Measurements from ENCODE around the gene VPS39. TPM values are rescaled to one million over a fixed set of nuclear protein-coding genes. Genes with fewer than 3 reads are reported as not detected.

VPS39 gene
- total RNA-seq, 1 experiment from 2014 or later = 28.5 TPM

DNA sequence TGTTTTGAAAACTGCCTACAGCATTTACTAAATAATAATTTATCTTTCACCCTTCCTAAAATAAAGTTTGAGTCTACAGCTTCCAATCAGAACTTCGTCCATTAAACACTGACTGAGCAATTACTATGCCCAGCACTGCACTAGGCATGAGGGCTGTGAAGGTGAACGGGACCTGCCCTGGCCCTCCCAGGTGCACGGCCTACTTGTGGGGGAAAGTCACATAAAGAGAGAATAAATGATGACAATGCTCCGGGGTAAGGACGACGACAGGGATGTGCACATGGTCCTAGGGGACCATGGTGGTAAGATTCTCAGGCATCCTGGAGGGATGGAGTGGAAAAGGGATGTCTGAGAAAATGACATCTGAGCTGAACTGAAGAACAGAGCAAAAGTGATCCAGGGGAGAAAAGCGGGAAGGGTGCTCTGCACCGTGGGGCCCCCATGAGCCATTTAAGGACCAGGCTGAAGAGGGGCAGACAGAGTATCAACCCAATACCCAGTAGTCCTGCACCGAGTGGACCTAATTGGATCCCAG is 63.2 kb downstream of the VPS39 start:
- Histone ChIP-seq H3K27ac (ENCODE audit: low read length) (no peak overlapping the region), H3K9me2 (replicated peaks; ENCODE audit: low read length) (no peaks in the 10 kb centered on the region), H3K4me3 (ENCODE audit: low read length) (no peak overlapping the region), H3K4me1 (ENCODE audit: insufficient read depth, low read length) (no peaks in the 10 kb centered on the region), H3K27me3 (ENCODE audit: low read length) (no peaks in the 10 kb centered on the region), H2AFZ (ENCODE audit: low read length) (no peak overlapping the region), H3K79me2 (ENCODE audit: low read length) (no peaks in the 10 kb centered on the region), H4K20me1 (ENCODE audit: low read length) (no peaks in the 10 kb centered on the region), H3F3A (ENCODE audit: low read length, unreplicated experiment) (no peaks in the 10 kb centered on the region), H3K4me2 (ENCODE audit: low read length) (no peak overlapping the region), H3K36me3 (ENCODE audit: low read depth, low read length) (no peaks in the 10 kb centered on the region), H3K9ac (ENCODE audit: low read length) (no peak overlapping the region), H3K9me3 (ENCODE audit: low read length) (no peaks in the 10 kb centered on the region)
- ChIA-PET POLR2A (ENCODE audit: unreplicated experiment) (no interaction called here), CTCF (no interaction called here)
- no peak for ATAC-seq
- BruUV-seq (replicated peaks) = no TSS peak
- no peak for DNase-seq
- TF ChIP-seq EZH2phosphoT487 (IDR thresholded peaks at IDR 0.05; ENCODE audit: borderline replicate concordance, low read length) = no peak
- TF ChIP-seq, protein P1, sequence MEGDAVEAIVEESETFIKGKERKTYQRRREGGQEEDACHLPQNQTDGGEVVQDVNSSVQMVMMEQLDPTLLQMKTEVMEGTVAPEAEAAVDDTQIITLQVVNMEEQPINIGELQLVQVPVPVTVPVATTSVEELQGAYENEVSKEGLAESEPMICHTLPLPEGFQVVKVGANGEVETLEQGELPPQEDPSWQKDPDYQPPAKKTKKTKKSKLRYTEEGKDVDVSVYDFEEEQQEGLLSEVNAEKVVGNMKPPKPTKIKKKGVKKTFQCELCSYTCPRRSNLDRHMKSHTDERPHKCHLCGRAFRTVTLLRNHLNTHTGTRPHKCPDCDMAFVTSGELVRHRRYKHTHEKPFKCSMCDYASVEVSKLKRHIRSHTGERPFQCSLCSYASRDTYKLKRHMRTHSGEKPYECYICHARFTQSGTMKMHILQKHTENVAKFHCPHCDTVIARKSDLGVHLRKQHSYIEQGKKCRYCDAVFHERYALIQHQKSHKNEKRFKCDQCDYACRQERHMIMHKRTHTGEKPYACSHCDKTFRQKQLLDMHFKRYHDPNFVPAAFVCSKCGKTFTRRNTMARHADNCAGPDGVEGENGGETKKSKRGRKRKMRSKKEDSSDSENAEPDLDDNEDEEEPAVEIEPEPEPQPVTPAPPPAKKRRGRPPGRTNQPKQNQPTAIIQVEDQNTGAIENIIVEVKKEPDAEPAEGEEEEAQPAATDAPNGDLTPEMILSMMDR (conservative IDR thresholded peaks at IDR 0.05; ENCODE audit: low read depth, low read length) = no peak
- TF ChIP-seq EZH2 (IDR thresholded peaks at IDR 0.05; ENCODE audit: low read length, unreplicated experiment) = no peak
- intact Hi-C loops (cut with micrococcal nuclease) = no loop called here

DNA sequence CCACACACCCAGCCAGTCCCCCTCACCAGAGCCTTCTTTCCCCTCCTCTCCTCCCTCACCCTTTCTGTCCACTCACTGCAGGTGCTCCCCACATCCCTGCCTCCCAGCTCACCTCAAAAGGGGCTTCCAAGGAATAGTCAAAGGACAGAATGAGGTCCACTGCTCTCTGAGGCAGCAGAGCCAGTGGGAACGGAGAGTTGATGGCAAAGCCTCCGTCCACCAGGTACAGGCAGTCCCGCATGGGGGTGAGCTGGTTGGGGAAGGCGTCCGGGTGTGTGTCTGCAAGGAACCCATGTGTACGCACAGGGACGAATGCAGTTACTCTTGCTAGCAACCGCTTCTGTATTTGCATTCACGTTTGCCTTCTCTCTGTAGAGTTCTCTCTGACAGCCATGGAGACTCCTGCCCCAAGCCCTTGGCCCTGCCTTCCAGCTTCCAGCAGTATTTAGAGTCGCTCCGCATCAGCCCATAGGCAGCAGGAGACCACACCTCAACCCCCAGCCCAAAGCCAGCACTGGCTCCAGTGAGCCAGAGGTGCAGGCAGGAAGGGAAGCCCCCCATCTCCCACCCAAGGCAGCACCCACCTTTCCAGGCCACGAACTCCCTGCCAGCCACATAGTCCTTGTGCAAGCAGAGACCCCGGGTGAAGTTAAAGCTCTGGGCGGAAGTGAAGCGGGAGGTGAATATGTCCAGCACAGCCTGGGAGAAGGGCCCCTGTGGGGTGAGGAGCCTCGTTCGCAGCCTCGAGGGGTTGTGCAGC is 64.1 kb downstream of the VPS39 start:
- ChIA-PET CTCF (no interaction called here), POLR2A (ENCODE audit: unreplicated experiment) (no interaction called here)
- Histone ChIP-seq H3K4me2 (ENCODE audit: low read length) (no peak overlapping the region), H3K4me3 (ENCODE audit: low read length) (no peak overlapping the region), H3K79me2 (ENCODE audit: low read length) (no peaks in the 10 kb centered on the region), H3K36me3 (ENCODE audit: low read depth, low read length) (no peaks in the 10 kb centered on the region), H2AFZ (ENCODE audit: low read length) (no peak overlapping the region), H3K27ac (ENCODE audit: low read length) (no peak overlapping the region), H4K20me1 (ENCODE audit: low read length) (no peaks in the 10 kb centered on the region), H3K9me2 (replicated peaks; ENCODE audit: low read length) (no peaks in the 10 kb centered on the region), H3K4me1 (ENCODE audit: insufficient read depth, low read length) (no peaks in the 10 kb centered on the region), H3F3A (ENCODE audit: low read length, unreplicated experiment) (no peaks in the 10 kb centered on the region), H3K9me3 (ENCODE audit: low read length) (no peaks in the 10 kb centered on the region), H3K9ac (ENCODE audit: low read length) (no peak overlapping the region), H3K27me3 (ENCODE audit: low read length) (no peaks in the 10 kb centered on the region)
- TF ChIP-seq EZH2phosphoT487 (IDR thresholded peaks at IDR 0.05; ENCODE audit: borderline replicate concordance, low read length) (no peak), EZH2 (IDR thresholded peaks at IDR 0.05; ENCODE audit: low read length, unreplicated experiment) (no peak)
- TF ChIP-seq, protein P1 (conservative IDR thresholded peaks at IDR 0.05; ENCODE audit: low read depth, low read length) = no peak
- intact Hi-C loops (cut with micrococcal nuclease) = no loop called here
- ATAC-seq = no peak
- BruUV-seq (replicated peaks) = no TSS peak
- no peak for DNase-seq

DNA sequence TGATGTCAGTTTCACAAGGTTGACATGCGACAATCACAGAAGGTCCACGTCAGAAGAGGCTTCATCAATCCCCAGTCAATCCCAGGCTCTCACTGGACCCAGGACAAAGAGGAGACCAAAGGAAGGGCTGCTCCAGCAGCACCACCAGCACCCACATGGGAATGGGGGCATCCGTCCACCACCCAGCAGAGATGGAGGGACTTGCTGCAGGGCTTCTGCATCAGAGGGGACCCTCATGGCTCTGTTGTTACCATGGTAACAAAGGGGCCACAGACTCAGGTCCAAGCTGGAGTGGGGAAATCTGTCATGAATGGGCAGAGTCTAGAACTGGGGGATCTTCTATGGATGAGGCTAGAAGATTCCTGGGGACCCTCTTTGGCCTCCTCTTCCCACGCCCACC is 64.7 kb downstream of the VPS39 start:
- H2AFZ ChIP-seq (ENCODE audit: low read length) = no peak overlapping the region
- no peaks in the 10 kb centered on the region for H3F3A ChIP-seq (ENCODE audit: low read length, unreplicated experiment)
- BruUV-seq (replicated peaks) = no TSS peak
- TF ChIP-seq EZH2phosphoT487 (IDR thresholded peaks at IDR 0.05; ENCODE audit: borderline replicate concordance, low read length) = no peak
- TF ChIP-seq, protein P1 (conservative IDR thresholded peaks at IDR 0.05; ENCODE audit: low read depth, low read length) = no peak
- no peak for TF ChIP-seq EZH2 (IDR thresholded peaks at IDR 0.05; ENCODE audit: low read length, unreplicated experiment)
- no peak overlapping the region for H3K4me2 ChIP-seq (ENCODE audit: low read length)
- CTCF ChIA-PET = no interaction called here
- H3K27me3 ChIP-seq (ENCODE audit: low read length) = no peaks in the 10 kb centered on the region
- ATAC-seq = no peak
- no peaks in the 10 kb centered on the region for H3K9me2 ChIP-seq (replicated peaks; ENCODE audit: low read length)
- no peaks in the 10 kb centered on the region for H3K79me2 ChIP-seq (ENCODE audit: low read length)
- H3K4me3 ChIP-seq (ENCODE audit: low read length) = no peak overlapping the region
- H4K20me1 ChIP-seq (ENCODE audit: low read length) = no peaks in the 10 kb centered on the region
- no peak for DNase-seq
- POLR2A ChIA-PET (ENCODE audit: unreplicated experiment) = no interaction called here
- no peak overlapping the region for H3K9ac ChIP-seq (ENCODE audit: low read length)
- no peaks in the 10 kb centered on the region for H3K36me3 ChIP-seq (ENCODE audit: low read depth, low read length)
- H3K9me3 ChIP-seq (ENCODE audit: low read length) = no peaks in the 10 kb centered on the region
- H3K4me1 ChIP-seq (ENCODE audit: insufficient read depth, low read length) = no peaks in the 10 kb centered on the region
- intact Hi-C loops (cut with micrococcal nuclease) = no loop called here
- no peak overlapping the region for H3K27ac ChIP-seq (ENCODE audit: low read length)

Data from PC-3 (cell line).